Panc1 (cell line): ENCODE results near the gene RASD1. TPM values are rescaled to one million over a fixed set of nuclear protein-coding genes. Genes with fewer than 3 reads are reported as not detected.

Source experiments
- ATAC-seq: fragments of 200-7000 bp; cut with Tn5 transposase; 2 replicates; pipeline ENCODE4 v1.9.1; 2020; ENCODE audit warnings: mild to moderate bottlenecking, moderate library complexity
- BruUV-seq: library from RNA; stranded (reverse); fragments of 400-500 nt; replicated peaks from 2 replicates; lab custom pipeline; 2021; lab: Mats Ljungman, UMichigan
- CTCF ChIA-PET: fragments of 300-600 bp; sonication (Branson Sonifier 250); formaldehyde crosslinking; loops from one replicate; lab custom pipeline; 2022; ENCODE audit warnings: antibody characterized with exemption; lab: Charles Lee
- POLR2A ChIA-PET: fragments of 300-600 bp; sonication (Branson Sonifier 250); formaldehyde crosslinking; loops from one replicate; lab custom pipeline; 2022; ENCODE audit warnings: antibody characterized with exemption; lab: Charles Lee
- DNase-seq: peaks from one replicate; pipeline ENCODE4 v3.0.0-alpha.2; 2010; ENCODE audit warnings: low read depth, low spot score
- H3K27ac ChIP-seq: 2 replicates; pipeline ENCODE4 v1.5.1; 2011; ENCODE audit warnings: mild to moderate bottlenecking, low read length, inconsistent platforms
- H3K27me3 ChIP-seq: fragments of 200-500 bp; sonication (Bioruptor generic); 2 replicates; pipeline ENCODE4 v1.6.0; 2014; ENCODE audit warnings: low read length, inconsistent platforms; ENCODE audit not compliant: control insufficient read depth, insufficient read depth
- H3K36me3 ChIP-seq: fragments of 200-500 bp; sonication (Bioruptor generic); 2 replicates; pipeline ENCODE4 v1.5.1; 2014; ENCODE audit warnings: inconsistent platforms, mild to moderate bottlenecking, low read length, moderate library complexity; ENCODE audit not compliant: control insufficient read depth, insufficient read depth
- H3K4me1 ChIP-seq: 2 replicates; pipeline ENCODE4 v1.5.1; 2011; ENCODE audit warnings: inconsistent platforms, mild to moderate bottlenecking, low read length, moderate library complexity; ENCODE audit not compliant: control insufficient read depth, insufficient read depth
- H3K4me3 ChIP-seq, 2 experiments: 2 replicates each; pipeline ENCODE4 v1.5.1; 2011 to 2012; ENCODE audit warnings: low read depth in 2 of 2, low read length in 2 of 2, mild to moderate bottlenecking in 2 of 2, inconsistent platforms in 1 of 2, moderate library complexity in 1 of 2
- H3K9me3 ChIP-seq: fragments of 200-500 bp; sonication (Bioruptor generic); 2 replicates; pipeline ENCODE4 v1.5.1; 2014; ENCODE audit warnings: low read depth, mild to moderate bottlenecking, inconsistent platforms, low read length, moderate library complexity; ENCODE audit not compliant: control insufficient read depth, insufficient read depth
- POLR2AphosphoS5 ChIP-seq: IDR thresholded peaks from 2 replicates; pipeline ENCODE4 v1.6.1; 2012; ENCODE audit warnings: mild to moderate bottlenecking, low read depth, low read length, moderate library complexity
- SIN3A ChIP-seq: IDR thresholded peaks from 2 replicates; pipeline ENCODE4 v1.6.1; 2012; ENCODE audit warnings: low read depth, mild to moderate bottlenecking, low read length, moderate library complexity, borderline replicate concordance; ENCODE audit not compliant: insufficient read depth
- TCF7L2 ChIP-seq: IDR thresholded peaks from 2 replicates; pipeline ENCODE4 v1.6.1; 2011; ENCODE audit warnings: mild to moderate bottlenecking, low read depth, low read length, inconsistent platforms
- in situ Hi-C: cut with HindIII; loops from 2 replicates; pipeline ENCODE4 v1.10.0; 2016; ENCODE audit warnings: low sequenced_read_pairs, low pct_unique_long_range_greater_than_20kb
- intact Hi-C: fragments of 100-400 bp; cut with micrococcal nuclease; formaldehyde crosslinking; loops from one replicate; pipeline ENCODE4 v1.10.0; 2022; ENCODE audit not compliant: unreplicated experiment
- total RNA-seq: library from RNA; stranded (reverse); gene quantifications from one replicate; pipeline ENCODE4 v1.2.1, GENCODE V29; 2021; ENCODE audit not compliant: unreplicated experiment
- TF ChIP-seq, protein P1 (sequence below), 2 experiments: IDR thresholded peaks; 2 replicates each; pipeline ENCODE4 v1.6.1; 2011 to 2012; ENCODE audit warnings: low read depth in 2 of 2, control low read depth in 1 of 2, low read length in 1 of 2, mild to moderate bottlenecking in 1 of 2, moderate library complexity in 1 of 2; ENCODE audit not compliant: insufficient read depth in 1 of 2
- TF ChIP-seq, protein P2 (sequence below): fragments of 450-650 bp; IDR thresholded peaks from 2 replicates; pipeline ENCODE4 v1.5.1; 2017; ENCODE audit warnings: mild to moderate bottlenecking

Gene RASD1
- total RNA-seq, 1 experiment from 2014 or later = 1.7 TPM

DNA sequence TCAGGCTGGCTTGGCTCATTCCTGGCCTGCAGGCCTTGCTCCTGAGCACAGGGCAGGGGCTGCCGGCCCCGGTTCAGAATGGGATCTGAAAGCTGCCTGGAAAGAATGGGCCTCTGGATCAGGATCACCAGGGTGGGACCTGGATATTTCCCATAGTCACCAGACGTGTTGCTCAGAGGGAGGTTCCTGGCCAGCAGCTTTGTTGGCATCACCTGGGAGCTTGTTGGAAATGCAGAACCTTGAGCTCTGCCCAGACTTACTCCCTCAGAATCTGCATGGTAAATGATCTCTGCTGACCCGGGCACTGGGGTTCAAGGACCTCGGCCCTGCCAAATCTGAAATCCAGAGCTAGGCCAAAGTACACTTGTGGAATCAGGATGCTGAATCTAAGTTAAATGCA lies 48.9 kb downstream of the RASD1 start:
- in situ Hi-C loops = no loop called here
- intact Hi-C loops = no loop called here
- no TSS peak for BruUV-seq

DNA sequence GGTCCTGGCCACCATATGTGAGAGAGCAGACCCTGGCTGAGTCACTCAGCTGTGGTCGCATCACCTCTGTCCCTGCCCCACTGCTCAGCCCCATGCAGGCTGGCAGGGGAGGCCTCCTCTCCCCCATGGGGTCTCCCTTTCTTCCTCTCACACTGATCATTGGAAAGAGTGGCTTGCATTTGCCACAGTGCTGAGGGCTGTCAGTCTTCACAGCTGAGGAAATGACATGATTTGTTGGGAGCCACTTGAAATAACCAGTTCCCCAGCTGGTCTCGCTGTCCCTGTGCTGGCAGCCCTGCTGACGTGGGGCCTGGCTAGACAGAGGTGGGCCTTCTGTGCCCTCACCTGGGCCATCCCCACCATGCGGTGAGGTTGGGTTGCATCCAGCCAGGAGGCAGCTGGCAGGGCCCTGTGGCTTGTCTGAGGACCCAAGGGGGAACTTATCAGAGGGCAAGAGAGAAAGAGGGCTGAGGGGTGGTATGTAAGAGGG lies 49.5 kb downstream of the RASD1 start:
- no peak overlapping the region for H3K4me3 ChIP-seq
- peak overlapping the region; percentile 44; the same call in 1 of the 2 replicates for H3K27ac ChIP-seq
- ATAC-seq (peak; percentile 56), DNase-seq (no peak)
- no TSS peak for BruUV-seq
- H3K36me3 ChIP-seq = no peaks in the 10 kb centered on the region
- H3K4me1 ChIP-seq = peaks cover 13% of the 10 kb centered on the region
- intact Hi-C loops = no loop called here
- TF ChIP-seq, protein P1, sequence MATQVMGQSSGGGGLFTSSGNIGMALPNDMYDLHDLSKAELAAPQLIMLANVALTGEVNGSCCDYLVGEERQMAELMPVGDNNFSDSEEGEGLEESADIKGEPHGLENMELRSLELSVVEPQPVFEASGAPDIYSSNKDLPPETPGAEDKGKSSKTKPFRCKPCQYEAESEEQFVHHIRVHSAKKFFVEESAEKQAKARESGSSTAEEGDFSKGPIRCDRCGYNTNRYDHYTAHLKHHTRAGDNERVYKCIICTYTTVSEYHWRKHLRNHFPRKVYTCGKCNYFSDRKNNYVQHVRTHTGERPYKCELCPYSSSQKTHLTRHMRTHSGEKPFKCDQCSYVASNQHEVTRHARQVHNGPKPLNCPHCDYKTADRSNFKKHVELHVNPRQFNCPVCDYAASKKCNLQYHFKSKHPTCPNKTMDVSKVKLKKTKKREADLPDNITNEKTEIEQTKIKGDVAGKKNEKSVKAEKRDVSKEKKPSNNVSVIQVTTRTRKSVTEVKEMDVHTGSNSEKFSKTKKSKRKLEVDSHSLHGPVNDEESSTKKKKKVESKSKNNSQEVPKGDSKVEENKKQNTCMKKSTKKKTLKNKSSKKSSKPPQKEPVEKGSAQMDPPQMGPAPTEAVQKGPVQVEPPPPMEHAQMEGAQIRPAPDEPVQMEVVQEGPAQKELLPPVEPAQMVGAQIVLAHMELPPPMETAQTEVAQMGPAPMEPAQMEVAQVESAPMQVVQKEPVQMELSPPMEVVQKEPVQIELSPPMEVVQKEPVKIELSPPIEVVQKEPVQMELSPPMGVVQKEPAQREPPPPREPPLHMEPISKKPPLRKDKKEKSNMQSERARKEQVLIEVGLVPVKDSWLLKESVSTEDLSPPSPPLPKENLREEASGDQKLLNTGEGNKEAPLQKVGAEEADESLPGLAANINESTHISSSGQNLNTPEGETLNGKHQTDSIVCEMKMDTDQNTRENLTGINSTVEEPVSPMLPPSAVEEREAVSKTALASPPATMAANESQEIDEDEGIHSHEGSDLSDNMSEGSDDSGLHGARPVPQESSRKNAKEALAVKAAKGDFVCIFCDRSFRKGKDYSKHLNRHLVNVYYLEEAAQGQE (IDR thresholded peaks at IDR 0.05; ENCODE audit: insufficient read depth in 1 of 2, low read depth in 2 of 2, low read length in 1 of 2) = no peak
- TF ChIP-seq TCF7L2 (no peak), POLR2AphosphoS5 (no peak), SIN3A (no peak)
- TF ChIP-seq, protein P2, sequence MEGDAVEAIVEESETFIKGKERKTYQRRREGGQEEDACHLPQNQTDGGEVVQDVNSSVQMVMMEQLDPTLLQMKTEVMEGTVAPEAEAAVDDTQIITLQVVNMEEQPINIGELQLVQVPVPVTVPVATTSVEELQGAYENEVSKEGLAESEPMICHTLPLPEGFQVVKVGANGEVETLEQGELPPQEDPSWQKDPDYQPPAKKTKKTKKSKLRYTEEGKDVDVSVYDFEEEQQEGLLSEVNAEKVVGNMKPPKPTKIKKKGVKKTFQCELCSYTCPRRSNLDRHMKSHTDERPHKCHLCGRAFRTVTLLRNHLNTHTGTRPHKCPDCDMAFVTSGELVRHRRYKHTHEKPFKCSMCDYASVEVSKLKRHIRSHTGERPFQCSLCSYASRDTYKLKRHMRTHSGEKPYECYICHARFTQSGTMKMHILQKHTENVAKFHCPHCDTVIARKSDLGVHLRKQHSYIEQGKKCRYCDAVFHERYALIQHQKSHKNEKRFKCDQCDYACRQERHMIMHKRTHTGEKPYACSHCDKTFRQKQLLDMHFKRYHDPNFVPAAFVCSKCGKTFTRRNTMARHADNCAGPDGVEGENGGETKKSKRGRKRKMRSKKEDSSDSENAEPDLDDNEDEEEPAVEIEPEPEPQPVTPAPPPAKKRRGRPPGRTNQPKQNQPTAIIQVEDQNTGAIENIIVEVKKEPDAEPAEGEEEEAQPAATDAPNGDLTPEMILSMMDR = no peak
- in situ Hi-C loops = no loop called here
- ChIA-PET CTCF (no interaction called here), POLR2A (interaction anchor here (0.6 kb wide), 1 partner anchor 24 kb away, joined by 5 read pairs; no protein-coding TSS in a partner anchor)
- H3K9me3 ChIP-seq = no peaks in the 10 kb centered on the region
- no peaks in the 10 kb centered on the region for H3K27me3 ChIP-seq

More for the DNA sequence above, 48.9 kb downstream of the RASD1 start:
- no peaks in the 10 kb centered on the region for H3K9me3 ChIP-seq
- CTCF ChIA-PET = no interaction called here
- H3K36me3 ChIP-seq = no peaks in the 10 kb centered on the region
- no peaks in the 10 kb centered on the region for H3K27me3 ChIP-seq
- DNase-seq (no peak), ATAC-seq (no peak)
- no peak overlapping the region for H3K27ac ChIP-seq
- no peak overlapping the region for H3K4me3 ChIP-seq
- TF ChIP-seq, protein P1 (IDR thresholded peaks at IDR 0.05; ENCODE audit: insufficient read depth in 1 of 2, low read depth in 2 of 2, low read length in 1 of 2) = no peak
- no peak for TF ChIP-seq SIN3A
- TF ChIP-seq TCF7L2 = no peak
- TF ChIP-seq, protein P2 = no peak
- no peak for TF ChIP-seq POLR2AphosphoS5
- POLR2A ChIA-PET = interaction anchor here (0.6 kb wide), 1 partner anchor 24 kb away, joined by 5 read pairs; no protein-coding TSS in a partner anchor
- peaks cover 13% of the 10 kb centered on the region for H3K4me1 ChIP-seq
